ENCODE data around the gene RPAP2.

- no peak for TF ChIP-seq CTCF (IDR thresholded peaks at IDR 0.05)
- no peak for TF ChIP-seq POLR2A (IDR thresholded peaks at IDR 0.05)
These were observed 43.5 kb downstream of the RPAP2 start for GRCh38 chr1:92342401-92342800.

Measured in Peyer's patch (tissue), 4 donors.